Neural cell (in vitro differentiated cells): Measurements from ENCODE around the gene ABCC11. TPM values are rescaled to one million over a fixed set of nuclear protein-coding genes. Genes with fewer than 3 reads are reported as not detected.

Experiments
- H2AFZ ChIP-seq: fragments of 200-600, 300-800 bp; sonication (generic), shearing (Covaris generic); 2 replicates; pipeline ENCODE4 v1.6.0; 2014; ENCODE audit warnings: low read depth, mild to moderate bottlenecking, antibody characterized with exemption, low read length, moderate library complexity
- H3F3A ChIP-seq: fragments of 200-600 bp; shearing (Covaris generic); 2 replicates; pipeline ENCODE4 v1.6.1; 2016; ENCODE audit warnings: mild to moderate bottlenecking, moderate library complexity, mixed read lengths, antibody characterized with exemption, low read length; ENCODE audit not compliant: insufficient read depth, poor library complexity, severe bottlenecking
- H3K27ac ChIP-seq: fragments of 200-600, 300-800 bp; sonication (generic), shearing (Covaris generic); 2 replicates; pipeline ENCODE4 v1.5.1; 2014; ENCODE audit warnings: mild to moderate bottlenecking, low read length, moderate library complexity
- H3K27me3 ChIP-seq: fragments of 300-800, 200-600 bp; sonication (generic), shearing (Covaris generic); 2 replicates; pipeline ENCODE4 v1.6.0; 2014; ENCODE audit warnings: mild to moderate bottlenecking, low read depth, low read length, moderate library complexity; ENCODE audit not compliant: insufficient read depth
- H3K36me3 ChIP-seq: fragments of 300-800, 200-600 bp; sonication (generic), shearing (Covaris generic); 2 replicates; pipeline ENCODE4 v1.5.1; 2014; ENCODE audit warnings: mild to moderate bottlenecking, antibody characterized with exemption, low read length, moderate library complexity; ENCODE audit not compliant: insufficient read depth
- H3K4me2 ChIP-seq: fragments of 300-800, 200-600 bp; sonication (generic), shearing (Covaris generic); 2 replicates; pipeline ENCODE4 v1.6.0; 2014; ENCODE audit warnings: mild to moderate bottlenecking, low read length
- H3K4me3 ChIP-seq: fragments of 300-800, 200-600 bp; sonication (generic), shearing (Covaris generic); 2 replicates; pipeline ENCODE4 v1.5.1; 2014; ENCODE audit warnings: mild to moderate bottlenecking, low read length, moderate library complexity
- H3K79me2 ChIP-seq: fragments of 200-600 bp; shearing (Covaris generic); replicated peaks from 2 replicates; pipeline ENCODE4 v1.6.0; 2014; ENCODE audit warnings: mild to moderate bottlenecking, low read length, moderate library complexity; ENCODE audit not compliant: insufficient read depth
- H3K9ac ChIP-seq: fragments of 300-800, 200-600 bp; sonication (generic), shearing (Covaris generic); 2 replicates; pipeline ENCODE4 v1.6.1; 2016; ENCODE audit warnings: mild to moderate bottlenecking, low read length, mixed read lengths
- H3K9me2 ChIP-seq: fragments of 200-600 bp; shearing (Covaris generic); 2 replicates; pipeline ENCODE4 v1.6.1; 2016; ENCODE audit warnings: mild to moderate bottlenecking, low read length, mixed read lengths; ENCODE audit not compliant: insufficient read depth
- H3K9me3 ChIP-seq: fragments of 200-600, 300-800 bp; sonication (generic), shearing (Covaris generic); 2 replicates; pipeline ENCODE4 v1.6.1; 2016; ENCODE audit warnings: mild to moderate bottlenecking, mixed run types, low read length, moderate library complexity, mixed read lengths
- H4K20me1 ChIP-seq: fragments of 200-600 bp; shearing (Covaris generic); 2 replicates; pipeline ENCODE4 v1.6.1; 2016; ENCODE audit warnings: mild to moderate bottlenecking, mixed run types; ENCODE audit not compliant: insufficient read depth
- CTCF ChIP-seq: fragments of 450-650 bp; IDR thresholded peaks from 2 replicates; pipeline ENCODE4 v1.5.1; 2014; ENCODE audit warnings: antibody characterized with exemption, mild to moderate bottlenecking, moderate library complexity; ENCODE audit not compliant: poor library complexity, severe bottlenecking
- EP300 ChIP-seq: fragments of 450-650 bp; conservative IDR thresholded peaks from 2 replicates; pipeline ENCODE4 v1.6.1; 2014; ENCODE audit warnings: antibody characterized with exemption, mild to moderate bottlenecking, moderate library complexity; ENCODE audit not compliant: poor library complexity, severe bottlenecking
- EZH2 ChIP-seq: fragments of 200-600, 300-800 bp; shearing (Covaris generic), sonication (generic); IDR thresholded peaks from 2 replicates; pipeline ENCODE4 v1.6.1; 2014; ENCODE audit warnings: antibody characterized with exemption, low read length, borderline replicate concordance, mild to moderate bottlenecking; ENCODE audit not compliant: insufficient read depth, poor library complexity, severe bottlenecking
- MXI1 ChIP-seq: fragments of 450-650 bp; conservative IDR thresholded peaks from 2 replicates; pipeline ENCODE4 v1.6.1; 2014; ENCODE audit warnings: antibody characterized with exemption, mild to moderate bottlenecking; ENCODE audit not compliant: poor library complexity, severe bottlenecking
- POLR2AphosphoS5 ChIP-seq: IDR thresholded peaks from 2 replicates; pipeline ENCODE4 v1.6.1; 2012
- RAD21 ChIP-seq: fragments of 450-650 bp; conservative IDR thresholded peaks from 2 replicates; pipeline ENCODE4 v1.6.1; 2014; ENCODE audit warnings: antibody characterized with exemption, mild to moderate bottlenecking, moderate library complexity
- SMC3 ChIP-seq: fragments of 450-650 bp; conservative IDR thresholded peaks from 2 replicates; pipeline ENCODE4 v1.6.1; 2014; ENCODE audit warnings: antibody characterized with exemption, mild to moderate bottlenecking, moderate library complexity; ENCODE audit not compliant: poor library complexity
- TAF1 ChIP-seq: IDR thresholded peaks from 2 replicates; pipeline ENCODE4 v1.6.1; 2012; ENCODE audit warnings: low read depth
- polyA plus RNA-seq: library from polyadenylated mRNA; depleted of rRNA; stranded (reverse); fragments of >200 nt; gene quantifications from 2 replicates; pipeline ENCODE4 v1.2.3, GENCODE V29; 2014
- TF ChIP-seq, protein P1 (sequence below): IDR thresholded peaks from 2 replicates; pipeline ENCODE4 v1.6.1; 2012; ENCODE audit warnings: borderline replicate concordance

ABCC11 gene
- polyA plus RNA-seq, 1 donor from 2014 or later: 0.14 TPM

DNA sequence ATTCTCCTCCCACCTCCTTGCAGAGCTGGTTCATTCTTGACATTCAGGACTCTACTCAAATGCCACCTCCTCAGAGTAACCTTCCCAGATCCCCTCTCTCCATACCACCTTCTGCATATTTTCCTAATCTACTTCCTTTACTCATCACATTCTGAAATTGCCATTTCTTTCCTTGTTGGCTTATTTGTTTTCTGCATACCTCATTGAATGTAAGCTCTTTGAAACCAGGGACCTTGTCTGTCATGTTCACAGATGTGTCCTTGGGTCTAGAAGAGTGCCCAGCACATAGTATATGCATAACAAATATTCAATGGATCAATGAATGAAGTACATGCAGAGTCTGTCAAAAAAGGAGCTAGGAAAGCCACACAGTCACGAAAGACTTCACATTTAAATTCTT lies 11.1 kb downstream of the ABCC11 start:
- no peak overlapping the region for H2AFZ ChIP-seq
- H3K79me2 ChIP-seq: no peaks in the 10 kb centered on the region
- H3F3A ChIP-seq: no peaks in the 10 kb centered on the region
- H3K4me3 ChIP-seq: no peak overlapping the region
- H3K9me2 ChIP-seq: no peaks in the 10 kb centered on the region
- H3K27me3 ChIP-seq: no peaks in the 10 kb centered on the region
- H3K36me3 ChIP-seq: no peaks in the 10 kb centered on the region
- H3K9me3 ChIP-seq: no peaks in the 10 kb centered on the region
- TF ChIP-seq SMC3 (no peak), POLR2AphosphoS5 (no peak), MXI1 (no peak), TAF1 (no peak), EZH2 (no peak), CTCF (no peak), EP300 (no peak), RAD21 (no peak)
- TF ChIP-seq, protein P1, sequence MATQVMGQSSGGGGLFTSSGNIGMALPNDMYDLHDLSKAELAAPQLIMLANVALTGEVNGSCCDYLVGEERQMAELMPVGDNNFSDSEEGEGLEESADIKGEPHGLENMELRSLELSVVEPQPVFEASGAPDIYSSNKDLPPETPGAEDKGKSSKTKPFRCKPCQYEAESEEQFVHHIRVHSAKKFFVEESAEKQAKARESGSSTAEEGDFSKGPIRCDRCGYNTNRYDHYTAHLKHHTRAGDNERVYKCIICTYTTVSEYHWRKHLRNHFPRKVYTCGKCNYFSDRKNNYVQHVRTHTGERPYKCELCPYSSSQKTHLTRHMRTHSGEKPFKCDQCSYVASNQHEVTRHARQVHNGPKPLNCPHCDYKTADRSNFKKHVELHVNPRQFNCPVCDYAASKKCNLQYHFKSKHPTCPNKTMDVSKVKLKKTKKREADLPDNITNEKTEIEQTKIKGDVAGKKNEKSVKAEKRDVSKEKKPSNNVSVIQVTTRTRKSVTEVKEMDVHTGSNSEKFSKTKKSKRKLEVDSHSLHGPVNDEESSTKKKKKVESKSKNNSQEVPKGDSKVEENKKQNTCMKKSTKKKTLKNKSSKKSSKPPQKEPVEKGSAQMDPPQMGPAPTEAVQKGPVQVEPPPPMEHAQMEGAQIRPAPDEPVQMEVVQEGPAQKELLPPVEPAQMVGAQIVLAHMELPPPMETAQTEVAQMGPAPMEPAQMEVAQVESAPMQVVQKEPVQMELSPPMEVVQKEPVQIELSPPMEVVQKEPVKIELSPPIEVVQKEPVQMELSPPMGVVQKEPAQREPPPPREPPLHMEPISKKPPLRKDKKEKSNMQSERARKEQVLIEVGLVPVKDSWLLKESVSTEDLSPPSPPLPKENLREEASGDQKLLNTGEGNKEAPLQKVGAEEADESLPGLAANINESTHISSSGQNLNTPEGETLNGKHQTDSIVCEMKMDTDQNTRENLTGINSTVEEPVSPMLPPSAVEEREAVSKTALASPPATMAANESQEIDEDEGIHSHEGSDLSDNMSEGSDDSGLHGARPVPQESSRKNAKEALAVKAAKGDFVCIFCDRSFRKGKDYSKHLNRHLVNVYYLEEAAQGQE: no peak
- no peak overlapping the region for H3K4me2 ChIP-seq
- no peaks in the 10 kb centered on the region for H4K20me1 ChIP-seq
- H3K9ac ChIP-seq: no peak overlapping the region
- H3K27ac ChIP-seq: no peak overlapping the region

DNA sequence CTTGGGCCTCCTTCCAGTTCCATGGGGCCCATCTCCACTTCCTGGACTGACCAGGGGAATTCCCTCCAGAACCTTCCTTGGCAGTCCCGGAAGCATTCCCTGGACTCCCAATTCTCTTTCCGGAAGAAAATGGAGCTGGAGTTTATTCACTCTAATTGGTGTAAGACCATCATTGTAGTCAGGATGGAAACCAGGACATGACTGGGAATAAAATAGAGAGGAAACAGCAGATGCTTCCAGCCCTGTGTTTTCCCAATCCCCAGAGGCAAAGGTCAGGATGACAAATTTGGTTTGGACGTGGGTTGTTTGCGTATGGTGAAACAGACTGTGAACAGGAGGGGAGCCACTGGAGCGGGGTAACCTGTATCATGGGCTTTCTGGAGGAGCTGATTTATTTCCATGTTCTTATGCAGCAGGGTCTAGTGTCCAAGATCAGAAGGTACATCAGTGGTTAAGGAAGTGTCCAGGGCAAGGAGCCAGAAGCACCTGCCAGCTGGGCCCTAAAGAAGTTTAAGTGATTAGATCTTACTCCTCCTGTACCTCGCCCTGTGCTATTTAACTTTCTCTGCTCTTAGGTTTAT lies 11.7 kb downstream of the ABCC11 start:
- no peaks in the 10 kb centered on the region for H4K20me1 ChIP-seq
- no peaks in the 10 kb centered on the region for H3F3A ChIP-seq
- no peaks in the 10 kb centered on the region for H3K27me3 ChIP-seq
- H3K36me3 ChIP-seq: no peaks in the 10 kb centered on the region
- no peak overlapping the region for H3K9ac ChIP-seq
- no peaks in the 10 kb centered on the region for H3K9me2 ChIP-seq
- TF ChIP-seq SMC3: no peak
- TF ChIP-seq MXI1: no peak
- TF ChIP-seq, protein P1: no peak
- TF ChIP-seq EZH2: no peak
- TF ChIP-seq CTCF: no peak
- no peak for TF ChIP-seq RAD21
- no peak for TF ChIP-seq POLR2AphosphoS5
- no peak for TF ChIP-seq EP300
- TF ChIP-seq TAF1: no peak
- H2AFZ ChIP-seq: no peak overlapping the region
- H3K79me2 ChIP-seq: no peaks in the 10 kb centered on the region
- no peak overlapping the region for H3K4me3 ChIP-seq
- H3K9me3 ChIP-seq: no peaks in the 10 kb centered on the region
- H3K4me2 ChIP-seq: no peak overlapping the region
- H3K27ac ChIP-seq: no peak overlapping the region
